ENCODE data around the gene DPF3.

GRCh38 chr14:72589652-72590051 lies 304.2 kb downstream of the DPF3 start:
- no peak for TF ChIP-seq EP300 (IDR thresholded peaks at IDR 0.05; ENCODE audit: low read length)
- no peak for TF ChIP-seq NR1H2 (CRISPR knock-in tag; IDR thresholded peaks at IDR 0.05)
- no peak for TF ChIP-seq MEIS2 (IDR thresholded peaks at IDR 0.05; ENCODE audit: partially characterized antibody)
- no peak for TF ChIP-seq E2F4 (CRISPR knock-in tag; IDR thresholded peaks at IDR 0.05; ENCODE audit: low read depth)
- TF ChIP-seq SMARCC2 (IDR thresholded peaks at IDR 0.05; ENCODE audit: low read depth), result no peak

Data from K562 (cell line).